Cardiac ventricle fibroblast (primary cell): ENCODE results near the gene ANKRD45. TPM values are rescaled to one million over a fixed set of nuclear protein-coding genes. Genes with fewer than 3 reads are reported as not detected.

Source experiments
- total RNA-seq: library from RNA; depleted of rRNA; stranded (reverse); fragments of >200 nt; gene quantifications from 2 replicates; pipeline ENCODE4 v1.2.3, GENCODE V29; 2015

ANKRD45 gene
- total RNA-seq = not detected in 2 replicates

DNA sequence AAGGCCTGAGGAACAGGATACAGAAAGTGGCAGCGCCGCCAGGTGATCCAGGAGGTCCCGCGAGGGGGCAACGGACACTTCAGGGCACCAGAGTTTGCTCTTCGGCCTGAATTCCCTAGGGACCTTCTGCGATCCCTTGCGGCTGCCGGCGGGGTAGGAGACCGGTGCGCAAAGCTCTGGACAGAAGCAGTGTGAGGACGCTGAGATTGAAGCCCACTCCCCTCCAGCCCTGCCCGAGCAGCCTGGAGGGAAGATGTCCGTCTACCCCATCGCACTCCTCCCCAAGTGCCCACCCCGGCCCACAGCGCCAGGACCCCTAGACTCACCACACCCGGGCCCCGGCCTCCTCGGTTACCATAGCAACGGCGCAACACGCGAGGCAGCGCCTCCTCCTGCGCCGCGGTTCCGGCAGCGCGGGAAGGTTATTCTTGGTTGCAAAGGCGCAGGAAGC, at the start of gene ANKRD45:
ANKRD45 (minus strand) TSS at position 361 of the 451 bp plus-strand sequence. CDS start 10,433 bp downstream, outside the sequence.

DNA sequence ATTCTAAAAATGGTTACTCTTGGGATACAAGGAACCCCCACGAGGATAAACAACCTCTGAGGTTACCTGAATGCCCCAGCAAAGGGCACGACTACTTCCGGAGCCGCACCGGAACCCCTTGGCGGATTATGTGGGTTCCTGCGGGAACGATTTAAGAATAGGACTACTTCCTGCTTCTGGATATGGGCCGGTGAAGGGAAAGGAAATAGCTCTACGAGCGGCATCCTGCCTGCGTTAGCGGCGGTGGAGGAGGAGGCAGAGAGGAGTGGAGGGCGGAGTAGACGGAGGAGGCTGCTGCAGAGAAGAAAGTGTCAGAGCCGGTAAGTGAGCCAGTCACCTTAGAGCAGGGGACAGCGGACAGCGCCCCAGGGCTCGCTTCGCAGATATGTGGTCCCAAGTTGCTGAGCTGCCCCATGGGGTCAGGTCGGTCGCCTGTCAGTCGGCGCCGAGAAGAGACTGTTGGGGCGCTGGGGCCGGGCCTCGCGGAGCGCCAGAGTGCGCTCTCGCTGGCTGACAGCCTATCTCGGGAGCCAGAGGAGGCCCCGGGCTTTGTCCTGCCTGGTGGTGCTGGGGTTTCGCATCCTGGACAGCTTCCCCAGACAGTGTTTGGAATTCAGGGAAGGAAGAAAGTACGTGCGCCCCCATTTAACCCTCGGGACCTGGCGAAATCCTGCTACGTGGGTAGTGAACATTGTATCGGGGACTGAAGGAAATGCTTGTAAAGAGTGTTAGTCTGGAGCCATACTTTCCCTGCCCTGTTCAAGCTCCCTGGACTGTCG, 45.3 kb upstream of the ANKRD45 start, which contains the start of gene KLHL20:
KLHL20 (plus strand) TSS at position 223 of the 779 bp plus-strand sequence. CDS start 1,063 bp downstream, outside the sequence.

GRCh38 chr1:173635116-173635515, 34.5 kb downstream of the ANKRD45 start, which contains the start of gene TEX50:
TEX50 (plus strand) TSS chr1:173635338; CDS start chr1:173635522, 184 bp downstream.

DNA sequence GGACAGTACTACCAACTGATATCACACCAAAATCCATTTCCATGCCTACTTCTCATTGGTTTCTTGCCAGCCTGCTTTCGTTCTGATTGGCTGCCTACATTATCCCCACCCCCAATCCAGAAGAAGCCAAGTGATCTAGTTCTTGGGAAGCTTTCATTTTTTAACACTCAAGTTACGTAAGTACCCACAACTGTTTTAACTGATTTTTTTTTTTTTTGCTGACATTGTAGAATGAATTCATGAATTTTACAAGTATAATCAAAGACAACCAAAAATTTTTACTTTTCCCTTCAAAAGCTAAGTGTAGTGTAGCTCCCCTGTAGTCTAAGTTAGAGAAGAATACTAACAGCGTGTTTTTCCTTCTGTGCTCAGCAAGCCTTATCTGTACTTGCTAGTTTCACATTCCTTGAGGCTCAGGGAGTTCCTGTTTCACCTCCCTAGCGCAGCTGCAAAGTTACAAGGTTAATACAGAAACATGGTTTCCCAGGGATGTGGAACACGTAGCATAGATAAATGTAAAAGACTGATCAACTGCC, 66.5 kb downstream of the ANKRD45 start, which contains the start of gene SLC9C2:
SLC9C2 (minus strand) TSS at position 17 of the 536 bp plus-strand sequence. CDS start 1,296 bp downstream, outside the sequence.

Other genes with a start within 250 kb of the ANKRD45 start
- gene PRDX6, start 192.5 kb downstream of the ANKRD45 start, total RNA-seq = 367 and 548 TPM in 2 replicates
- not detected in 2 replicates for gene SLC9C2, start 66.8 kb downstream of the ANKRD45 start, total RNA-seq
- not detected in 2 replicates for gene TEX50, start 34.5 kb downstream of the ANKRD45 start, total RNA-seq
- gene KLHL20, start 45.1 kb upstream of the ANKRD45 start, total RNA-seq = 19.5 and 22.3 TPM in 2 replicates
- 10.9 and 11.9 TPM in 2 replicates for gene DARS2, start 154.8 kb upstream of the ANKRD45 start, total RNA-seq
- gene CENPL, start 155.0 kb upstream of the ANKRD45 start, total RNA-seq = 4.4 and 10.4 TPM in 2 replicates
- gene GAS5, start 198.1 kb upstream of the ANKRD45 start, total RNA-seq = 505 and 652 TPM in 2 replicates
- gene ZBTB37, start 198.5 kb upstream of the ANKRD45 start, total RNA-seq = 3.4 and 3.6 TPM in 2 replicates
- not detected in 2 replicates for gene SERPINC1, start 247.5 kb upstream of the ANKRD45 start, total RNA-seq